HT1080 (cell line): ENCODE measurements around the gene SLFN13. TPM values are rescaled to one million over a fixed set of nuclear protein-coding genes. Genes with fewer than 3 reads are reported as not detected.
"Not testable (repeated sequence)": the region's sequence is repeated elsewhere in the genome, so short reads cannot be mapped to it uniquely, and the experiment has no call there.

ENCODE experiments used
- DNase-seq: peaks from one replicate; pipeline ENCODE4 v3.0.0-alpha.2; 2015; ENCODE audit warnings: low read depth
- small RNA-seq: library from RNA; depleted of rRNA; stranded (forward); fragments of <200 nt; gene quantifications from one replicate; pipeline ENCODE3, GENCODE V24; 2014
- total RNA-seq: library from RNA; depleted of rRNA; stranded (reverse); fragments of >200 nt; shearing (Covaris generic); gene quantifications from 2 replicates; pipeline ENCODE4 v1.2.3, GENCODE V29; 2014; rRNA removed

Gene SLFN13
- total RNA-seq, 1 experiment from 2014 or later, result 0.43 TPM

- peak; percentile 98 for DNase-seq
These were observed 15.3 kb downstream of the SLFN13 start for GRCh38 chr17:35433075-35433894.

GRCh38 chr17:35432176-35433074 lies 16.1 kb downstream of the SLFN13 start, which contains the start of gene SLFN12:
Gene SLFN12, minus strand, starts transcription at chr17:35432500. Its CDS starts 9,472 bp downstream, at chr17:35423028.
- peak; percentile 95 for DNase-seq

GRCh38 chr17:35429702-35430101 lies 18.9 kb downstream of the SLFN13 start:
- no peak for DNase-seq

- DNase-seq, result no peak
These were observed 20.3 kb downstream of the SLFN13 start for GRCh38 chr17:35428229-35428628.

GRCh38 chr17:35423761-35424160 lies 24.8 kb downstream of the SLFN13 start:
- peak; percentile 51 for DNase-seq

- DNase-seq, result not testable (repeated sequence)
These were observed 27.5 kb downstream of the SLFN13 start for GRCh38 chr17:35421069-35421468.

GRCh38 chr17:35416659-35417058 lies 31.9 kb downstream of the SLFN13 start:
- DNase-seq, result no peak

GRCh38 chr17:35414707-35415106 lies 33.9 kb downstream of the SLFN13 start:
- DNase-seq, result not testable (repeated sequence)

GRCh38 chr17:35414247-35414646 lies 34.3 kb downstream of the SLFN13 start:
- no peak for DNase-seq

GRCh38 chr17:35407531-35407930 lies 41.0 kb downstream of the SLFN13 start:
- DNase-seq, result no peak

- no peak for DNase-seq
These were observed 42.0 kb downstream of the SLFN13 start for GRCh38 chr17:35406568-35406967.

GRCh38 chr17:35404360-35404759 lies 44.2 kb downstream of the SLFN13 start:
- DNase-seq, result no peak

GRCh38 chr17:35393783-35394182 lies 54.8 kb downstream of the SLFN13 start:
- DNase-seq, result not testable (repeated sequence)

GRCh38 chr17:35390663-35391062 lies 57.9 kb downstream of the SLFN13 start:
- no peak for DNase-seq

- no peak for DNase-seq
These were observed 58.4 kb downstream of the SLFN13 start for GRCh38 chr17:35390156-35390555.

GRCh38 chr17:35387496-35387895 lies 61.1 kb downstream of the SLFN13 start:
- no peak for DNase-seq

Small RNA genes within 50 kb of the gene (small RNA-seq; reads per million reads assigned to genes)
- not detected for gene AC060766.5

Other genes with a start within 250 kb of the SLFN13 start
- 12.3 and 13.0 TPM in 2 replicates for gene SLFN5, start 205.7 kb downstream of the SLFN13 start, total RNA-seq
- 16.0 and 18.5 TPM in 2 replicates for gene SLFN11, start 75.1 kb downstream of the SLFN13 start, total RNA-seq
- 7.7 and 13.3 TPM in 2 replicates for gene SLFN12, start 16.3 kb downstream of the SLFN13 start, total RNA-seq
- not detected in 2 replicates for gene SLFN12L, start 88.9 kb upstream of the SLFN13 start, total RNA-seq
- gene SLFN14, start 112.1 kb upstream of the SLFN13 start, total RNA-seq, result not detected in 2 replicates
- 8.8 and 9.9 TPM in 2 replicates for gene PEX12, start 129.8 kb upstream of the SLFN13 start, total RNA-seq
- 66.7 and 130 TPM in 2 replicates for gene AP2B1, start 138.6 kb upstream of the SLFN13 start, total RNA-seq